Naive B cell (primary cell): ENCODE results near the gene ITPRID2. TPM values are rescaled to one million over a fixed set of nuclear protein-coding genes. Genes with fewer than 3 reads are reported as not detected.
A peak's percentile ranks its signal among the peaks of the same experiment; 100 is the strongest.

Experiments used
- ATAC-seq, 2 donors: fragments of 150-1000 bp; cut with Tn5 transposase; 2 replicates each; pipeline ENCODE4 v1.10.0; 2021; ENCODE audit warnings: low read depth in 2 of 2, mild to moderate bottlenecking in 2 of 2, moderate library complexity in 2 of 2
- DNase-seq: peaks from one replicate; pipeline ENCODE4 v3.0.0; 2022
- H3K27ac Mint-ChIP-seq, 6 donors: one replicate each; pipeline ENCODE4 v1.8.0; 2020 to 2022; ENCODE audit warnings: mild to moderate bottlenecking in 6 of 6, mixed read lengths in 6 of 6, moderate library complexity in 5 of 6, inconsistent platforms in 2 of 6
- H3K27me3 Mint-ChIP-seq, 3 donors: one replicate each; pipeline ENCODE4 v1.8.0; 2021 to 2022; ENCODE audit warnings: mixed read lengths in 3 of 3, mild to moderate bottlenecking in 1 of 3
- H3K36me3 Mint-ChIP-seq, 2 donors: one replicate each; pipeline ENCODE4 v1.8.0; 2020 to 2022; ENCODE audit warnings: mixed read lengths in 2 of 2, inconsistent platforms in 1 of 2, mild to moderate bottlenecking in 1 of 2
- H3K4me1 Mint-ChIP-seq, 3 donors: one replicate each; pipeline ENCODE4 v1.8.0; 2020 to 2022; ENCODE audit warnings: mixed read lengths in 3 of 3, inconsistent platforms in 1 of 3, mild to moderate bottlenecking in 1 of 3, moderate library complexity in 1 of 3
- H3K4me3 Mint-ChIP-seq, 8 donors: one replicate each; pipeline ENCODE4 v1.8.0; 2020 to 2022; ENCODE audit warnings: mild to moderate bottlenecking in 8 of 8, mixed read lengths in 8 of 8, moderate library complexity in 8 of 8, inconsistent platforms in 2 of 8
- H3K9me3 Mint-ChIP-seq, 7 donors: one replicate each; pipeline ENCODE4 v1.8.0; 2020 to 2022; ENCODE audit warnings: mixed read lengths in 7 of 7, mild to moderate bottlenecking in 5 of 7, inconsistent platforms in 2 of 7, moderate library complexity in 1 of 7
- polyA plus RNA-seq, 6 donors: library from polyadenylated mRNA; unstranded; fragments of 300-500 nt; fragmentation: Illumina TruSeq; gene quantifications; one replicate each; pipeline ENCODE4 v1.2.3, GENCODE V29; 2021; ENCODE audit warnings: low read depth in 6 of 6

Gene ITPRID2
- polyA plus RNA-seq, 6 donors from 2014 or later: 3.2 to 5.5 (median 4.4) TPM; not detected in 1

DNA sequence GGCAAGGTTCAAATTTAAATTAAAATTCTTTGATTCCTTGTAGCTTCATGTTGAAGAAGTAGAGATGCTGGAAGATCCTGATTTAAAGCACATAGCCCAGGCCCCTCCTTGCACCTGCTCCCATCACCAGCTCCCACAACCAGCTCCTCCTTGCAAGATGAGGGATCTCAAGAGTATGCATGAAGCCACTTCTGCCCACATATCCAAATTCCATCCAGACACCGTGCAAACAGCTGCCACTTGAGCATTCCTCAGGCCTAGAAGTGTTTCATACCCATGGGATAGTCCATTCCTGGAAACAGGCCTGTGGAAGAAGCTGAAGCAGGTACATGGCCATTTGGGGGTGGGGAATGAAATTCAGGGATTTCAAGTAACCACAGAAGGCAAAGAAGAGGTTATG lies 32.4 kb upstream of the ITPRID2 start:
- no peak for ATAC-seq
- Mint-ChIP-seq H3K36me3 (no peaks in the 10 kb centered on the region), H3K4me1 (no peaks in the 10 kb centered on the region)

DNA sequence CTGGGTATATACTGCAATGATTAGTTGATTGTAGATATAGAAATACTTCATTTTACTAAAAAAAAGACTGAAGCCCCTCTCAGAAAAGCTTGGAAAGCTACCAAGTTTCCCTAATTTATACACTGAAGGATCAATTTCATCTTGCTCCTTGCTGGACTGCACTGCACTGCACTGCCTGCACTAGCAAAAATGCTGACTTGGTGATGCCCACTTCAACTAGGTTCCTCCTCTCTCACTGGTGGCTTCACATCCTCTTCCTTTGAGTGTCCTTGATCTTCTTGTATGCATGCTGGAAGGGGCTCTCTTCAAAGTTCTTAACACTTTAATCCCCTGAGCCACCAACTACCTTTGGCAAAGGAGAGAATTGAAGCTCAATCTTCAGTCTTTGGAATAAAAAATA lies 31.7 kb upstream of the ITPRID2 start:
- H3K27ac Mint-ChIP-seq: no peak overlapping the region
- H3K4me3 Mint-ChIP-seq: no peak overlapping the region
- no peaks in the 10 kb centered on the region for H3K4me1 Mint-ChIP-seq
- ATAC-seq: no peak
- DNase-seq: no peak
- no peaks in the 10 kb centered on the region for H3K9me3 Mint-ChIP-seq
- H3K36me3 Mint-ChIP-seq: no peaks in the 10 kb centered on the region
- H3K27me3 Mint-ChIP-seq: peaks cover 0 to 8% (median 7%) of the 10 kb centered on the region in 3 donors

More for the DNA sequence above, 32.4 kb upstream of the ITPRID2 start:
- Mint-ChIP-seq H3K9me3 (no peaks in the 10 kb centered on the region), H3K27me3 (peaks cover 0 to 2% (median 2%) of the 10 kb centered on the region in 3 donors), H3K27ac (no peak overlapping the region), H3K4me3 (no peak overlapping the region)
- DNase-seq: no peak

DNA sequence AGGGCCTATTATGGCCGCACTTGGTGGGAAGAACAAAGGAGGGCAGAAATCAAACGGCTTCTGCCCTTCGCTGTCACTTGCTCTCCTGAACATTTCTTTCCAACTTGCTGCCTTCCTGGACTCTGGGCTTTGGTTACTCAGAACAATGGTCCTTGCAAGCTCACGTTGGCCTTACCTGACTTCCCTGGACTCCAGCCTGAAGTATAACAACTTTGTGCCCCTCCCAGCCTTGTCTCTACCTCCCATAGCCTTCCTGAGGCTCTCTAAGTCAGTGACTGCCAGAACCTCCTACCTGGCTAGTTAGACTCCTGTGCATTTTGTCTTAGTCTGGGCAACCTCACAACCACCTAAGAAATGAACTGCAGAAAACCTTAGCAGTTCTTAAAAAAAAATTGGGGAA lies 30.2 kb upstream of the ITPRID2 start:
- H3K9me3 Mint-ChIP-seq: no peaks in the 10 kb centered on the region
- no peaks in the 10 kb centered on the region for H3K4me1 Mint-ChIP-seq
- no peak overlapping the region for H3K4me3 Mint-ChIP-seq
- ATAC-seq: no peak
- no peak for DNase-seq
- H3K27ac Mint-ChIP-seq: no peak overlapping the region
- H3K27me3 Mint-ChIP-seq: peaks cover 3 to 13% (median 8%) of the 10 kb centered on the region in 3 donors
- H3K36me3 Mint-ChIP-seq: no peaks in the 10 kb centered on the region

DNA sequence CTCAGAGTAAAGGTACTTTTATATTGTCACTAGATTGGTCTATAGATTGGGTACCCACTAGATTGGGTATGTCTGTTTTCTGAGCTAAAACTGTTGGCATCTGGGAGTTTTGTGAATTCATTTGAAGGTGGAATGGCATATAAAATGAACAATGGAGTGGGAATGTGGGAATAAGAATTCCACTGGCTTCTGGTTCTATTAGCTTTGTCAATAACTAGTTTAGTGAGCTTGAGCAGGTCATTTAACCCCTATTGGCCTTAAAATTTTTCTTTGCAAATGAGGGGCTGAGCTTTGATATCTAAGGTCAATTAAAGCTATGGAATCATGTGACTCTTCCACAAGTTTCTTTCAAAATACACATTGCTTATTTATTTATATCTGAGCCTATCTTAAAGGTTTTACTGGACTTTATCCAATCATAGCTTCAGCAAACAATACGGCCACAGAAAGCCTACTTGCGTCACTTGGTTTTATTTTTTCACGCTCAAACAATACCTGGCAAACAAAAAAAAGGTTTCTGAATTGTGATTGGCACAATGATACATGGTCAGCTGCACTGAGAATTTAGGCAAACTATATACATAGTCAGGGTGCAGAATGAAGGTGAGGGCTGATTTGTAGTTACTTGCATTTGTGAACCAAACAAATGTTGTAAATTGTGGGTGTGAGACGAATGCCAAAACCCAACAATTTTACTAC lies 28.8 kb upstream of the ITPRID2 start:
- ATAC-seq (no peak), DNase-seq (no peak)
- H3K4me1 Mint-ChIP-seq: no peaks in the 10 kb centered on the region
- no peak overlapping the region for H3K27ac Mint-ChIP-seq
- H3K4me3 Mint-ChIP-seq: no peak overlapping the region
- peaks cover 3 to 13% (median 8%) of the 10 kb centered on the region in 3 donors for H3K27me3 Mint-ChIP-seq
- H3K9me3 Mint-ChIP-seq: no peaks in the 10 kb centered on the region
- no peaks in the 10 kb centered on the region for H3K36me3 Mint-ChIP-seq

DNA sequence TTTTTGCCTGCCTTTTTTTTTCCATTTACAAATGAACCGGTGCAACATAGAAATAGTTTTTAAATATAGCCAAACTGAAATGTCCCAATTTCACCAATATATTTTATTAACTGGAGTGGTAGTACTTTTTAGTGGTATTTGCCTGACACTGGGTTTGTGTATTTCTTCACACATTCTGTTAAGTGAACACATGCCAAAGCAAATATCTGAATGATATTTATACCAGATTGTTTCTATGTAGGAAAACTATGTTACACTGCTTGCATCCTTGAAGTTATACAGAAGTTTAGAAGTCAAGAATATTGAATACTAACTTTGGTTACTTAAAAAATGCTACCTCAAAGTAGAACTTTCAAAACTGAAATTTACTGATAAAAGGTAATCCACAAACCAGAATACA lies 19.4 kb upstream of the ITPRID2 start:
- Mint-ChIP-seq H3K9me3 (no peaks in the 10 kb centered on the region), H3K27me3 (no peaks in the 10 kb centered on the region), H3K4me3 (no peak overlapping the region), H3K4me1 (no peaks in the 10 kb centered on the region), H3K36me3 (no peaks in the 10 kb centered on the region), H3K27ac (no peak overlapping the region)
- DNase-seq (no peak), ATAC-seq (no peak)

DNA sequence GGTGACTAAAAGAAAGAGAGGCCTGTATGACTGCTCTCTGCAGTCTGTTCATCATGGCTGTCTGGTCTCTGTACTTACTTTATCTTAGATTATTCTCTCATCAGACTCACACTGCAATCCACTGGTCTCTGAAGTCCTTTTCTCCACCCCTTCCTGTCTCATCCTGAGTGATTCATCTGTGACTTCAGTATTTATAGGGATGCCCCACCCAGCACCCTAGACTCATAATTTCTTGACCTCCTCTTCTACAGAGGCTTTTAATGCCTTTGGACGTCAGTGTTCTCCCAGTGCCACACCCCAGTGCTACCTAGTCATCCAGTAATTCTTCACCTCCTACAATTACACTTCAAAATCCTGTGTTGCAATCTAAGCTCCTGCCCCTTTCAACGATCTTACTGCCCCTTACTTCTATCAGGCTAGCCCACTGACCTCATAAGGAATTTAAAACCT lies 14.9 kb upstream of the ITPRID2 start:
- no peak overlapping the region for H3K27ac Mint-ChIP-seq
- no peaks in the 10 kb centered on the region for H3K36me3 Mint-ChIP-seq
- no peaks in the 10 kb centered on the region for H3K4me1 Mint-ChIP-seq
- no peaks in the 10 kb centered on the region for H3K9me3 Mint-ChIP-seq
- ATAC-seq: no peak
- no peak overlapping the region for H3K4me3 Mint-ChIP-seq
- DNase-seq: no peak
- no peaks in the 10 kb centered on the region for H3K27me3 Mint-ChIP-seq

DNA sequence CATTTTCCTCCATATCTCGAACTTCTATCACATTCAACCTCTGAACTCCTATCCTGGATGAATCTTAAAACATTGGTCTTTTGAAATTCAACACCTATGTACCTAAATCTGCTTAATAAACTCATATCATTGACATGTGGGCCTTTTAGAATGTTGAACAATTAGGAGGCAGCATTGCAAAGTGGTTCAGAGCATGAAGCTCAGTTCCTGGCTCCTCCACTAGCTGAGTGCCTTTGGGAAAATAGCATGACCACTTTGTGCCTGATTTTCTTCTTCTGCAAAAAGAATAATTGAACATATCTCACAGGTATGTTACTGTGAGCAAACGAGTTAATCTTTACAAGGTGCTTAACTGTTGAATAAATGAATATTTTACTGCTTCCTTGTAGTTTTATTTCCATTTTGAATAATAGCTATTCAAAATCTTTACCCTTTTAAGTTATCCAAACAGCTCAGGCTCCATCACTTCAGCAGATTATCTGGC lies 14.3 kb upstream of the ITPRID2 start:
- H3K27ac Mint-ChIP-seq: no peak overlapping the region
- ATAC-seq (no peak), DNase-seq (no peak)
- no peak overlapping the region for H3K4me3 Mint-ChIP-seq
- no peaks in the 10 kb centered on the region for H3K9me3 Mint-ChIP-seq
- no peaks in the 10 kb centered on the region for H3K36me3 Mint-ChIP-seq
- no peaks in the 10 kb centered on the region for H3K4me1 Mint-ChIP-seq
- no peaks in the 10 kb centered on the region for H3K27me3 Mint-ChIP-seq

DNA sequence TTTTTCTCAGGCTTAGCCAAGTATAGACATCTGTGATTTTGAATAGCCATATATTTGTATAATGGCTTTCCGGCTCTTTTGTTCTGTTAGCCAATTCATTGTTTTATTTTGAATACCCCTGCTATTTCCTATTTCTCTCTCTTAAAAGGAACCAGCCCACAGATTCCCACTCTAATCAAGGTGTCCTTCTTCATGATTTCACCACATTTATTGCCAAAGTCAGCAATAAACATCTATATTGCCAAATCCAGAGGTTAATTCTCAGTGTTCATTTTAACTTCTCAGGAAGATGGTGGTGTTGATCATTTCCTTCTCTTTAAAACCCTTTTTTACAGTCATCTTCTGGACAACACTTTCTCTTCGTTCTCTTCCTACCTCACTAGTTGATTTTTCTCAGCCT lies 13.1 kb upstream of the ITPRID2 start:
- no peak for DNase-seq
- Mint-ChIP-seq H3K4me1 (no peaks in the 10 kb centered on the region), H3K27ac (no peak overlapping the region), H3K36me3 (no peaks in the 10 kb centered on the region), H3K4me3 (no peak overlapping the region), H3K9me3 (no peaks in the 10 kb centered on the region), H3K27me3 (peaks cover 0 to 8% (median 5%) of the 10 kb centered on the region in 3 donors)
- ATAC-seq: no peak

DNA sequence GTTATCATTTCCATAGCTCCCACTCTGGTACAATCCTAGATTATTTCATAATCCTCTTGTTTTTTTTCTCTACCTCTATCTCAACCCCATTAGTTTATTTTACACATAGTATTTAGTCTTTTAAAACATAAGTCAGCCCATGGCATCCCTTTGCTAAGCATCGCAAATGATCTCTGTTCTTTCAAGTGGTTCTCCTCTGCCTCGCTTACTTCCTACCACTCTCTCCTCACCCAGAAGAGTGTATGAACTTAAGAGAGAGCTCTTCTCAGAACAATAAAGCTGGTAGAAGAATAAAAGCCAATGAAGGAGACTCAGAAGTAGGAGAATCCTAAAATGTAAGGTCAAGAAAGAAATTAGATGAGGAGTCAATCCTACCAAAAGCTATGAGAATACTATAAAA lies 12.2 kb upstream of the ITPRID2 start:
- H3K9me3 Mint-ChIP-seq: no peaks in the 10 kb centered on the region
- no peak overlapping the region for H3K4me3 Mint-ChIP-seq
- no peaks in the 10 kb centered on the region for H3K4me1 Mint-ChIP-seq
- peaks cover 0 to 8% (median 5%) of the 10 kb centered on the region in 3 donors for H3K27me3 Mint-ChIP-seq
- H3K27ac Mint-ChIP-seq: no peak overlapping the region
- ATAC-seq (no peak), DNase-seq (no peak)
- H3K36me3 Mint-ChIP-seq: no peaks in the 10 kb centered on the region

DNA sequence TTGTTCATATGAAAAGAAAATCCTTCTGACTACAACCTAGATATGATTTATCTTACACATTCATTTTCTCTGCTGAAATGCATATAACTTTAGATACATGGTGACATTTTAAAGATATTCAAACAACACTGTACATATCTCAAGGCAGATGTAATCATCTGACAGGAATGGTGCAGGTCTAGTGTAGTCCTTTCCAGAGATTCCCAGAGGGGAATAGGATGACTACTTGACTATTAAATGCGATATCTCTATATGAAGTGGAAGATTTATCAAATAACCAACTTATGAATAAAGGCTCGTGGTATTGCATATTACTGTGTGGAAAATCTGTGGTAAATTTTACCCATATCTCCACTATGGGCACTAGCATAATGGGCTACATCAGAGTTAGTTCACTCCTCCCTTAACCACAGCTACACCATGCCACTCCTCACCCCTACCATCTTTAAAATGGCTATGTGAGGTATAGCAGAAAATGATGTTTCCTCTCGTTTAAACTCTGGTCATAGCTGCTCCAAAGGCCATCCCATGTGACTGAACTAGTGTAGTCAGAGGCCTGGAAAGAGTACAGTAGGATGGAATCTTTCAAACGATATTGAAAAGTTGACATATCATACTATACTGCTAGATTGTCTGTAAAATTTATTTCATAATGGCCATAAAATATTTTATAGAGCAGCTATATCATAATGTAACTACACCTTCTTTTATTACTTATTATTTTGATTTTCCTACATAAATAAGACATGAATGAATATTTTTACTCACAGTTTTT lies 9.1 kb upstream of the ITPRID2 start:
- Mint-ChIP-seq H3K4me1 (no peaks in the 10 kb centered on the region), H3K4me3 (no peak overlapping the region), H3K27ac (no peak overlapping the region), H3K9me3 (no peaks in the 10 kb centered on the region), H3K36me3 (no peaks in the 10 kb centered on the region), H3K27me3 (peaks cover 0 to 8% (median 5%) of the 10 kb centered on the region in 3 donors)
- ATAC-seq: no peak
- DNase-seq: no peak

DNA sequence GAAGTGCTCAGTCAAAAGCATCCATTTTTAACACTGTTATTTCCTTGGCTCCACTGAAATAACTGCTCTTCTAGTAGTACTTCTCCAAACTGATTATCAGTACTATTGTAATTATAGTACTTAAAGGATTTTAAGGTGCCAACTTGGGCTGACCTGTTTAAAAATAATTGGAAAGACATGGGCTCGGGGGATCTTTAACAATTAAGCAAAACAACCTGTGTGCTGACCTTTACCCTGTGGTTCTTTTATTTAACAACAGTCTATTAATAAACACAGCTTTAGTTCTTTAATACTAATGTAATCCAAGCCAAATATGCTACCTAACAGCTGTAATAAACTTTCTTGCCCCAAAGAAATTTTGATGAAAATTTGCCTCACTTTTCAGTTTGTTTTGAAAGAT lies 6.9 kb upstream of the ITPRID2 start:
- Mint-ChIP-seq H3K27ac (no peak overlapping the region), H3K36me3 (no peaks in the 10 kb centered on the region), H3K27me3 (peaks cover 0 to 10% (median 5%) of the 10 kb centered on the region in 3 donors), H3K9me3 (no peaks in the 10 kb centered on the region), H3K4me3 (no peak overlapping the region), H3K4me1 (no peaks in the 10 kb centered on the region)
- DNase-seq: no peak
- no peak for ATAC-seq

DNA sequence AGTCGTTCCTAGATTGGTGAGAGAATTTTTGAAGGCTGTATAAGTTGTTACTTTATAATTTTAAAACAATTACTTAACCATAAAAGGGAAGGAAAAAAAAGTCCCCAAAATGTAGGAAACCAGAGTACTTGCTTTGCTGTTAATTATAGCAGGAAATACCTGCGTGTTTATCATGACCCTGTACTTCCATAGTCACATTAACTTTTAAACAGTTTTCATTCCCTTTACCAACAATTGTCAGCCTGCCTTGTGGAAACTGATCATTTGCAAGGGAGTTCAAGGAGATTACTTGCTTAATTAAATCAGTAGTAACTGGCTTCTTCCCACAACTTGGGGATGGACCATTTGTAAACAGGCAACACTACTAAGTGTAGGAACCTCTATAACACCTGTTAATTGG lies 6.4 kb upstream of the ITPRID2 start:
- no peaks in the 10 kb centered on the region for H3K9me3 Mint-ChIP-seq
- H3K27ac Mint-ChIP-seq: no peak overlapping the region
- DNase-seq (no peak), ATAC-seq (no peak)
- H3K27me3 Mint-ChIP-seq: peaks cover 0 to 15% (median 5%) of the 10 kb centered on the region in 3 donors
- no peaks in the 10 kb centered on the region for H3K4me1 Mint-ChIP-seq
- no peak overlapping the region for H3K4me3 Mint-ChIP-seq
- H3K36me3 Mint-ChIP-seq: no peaks in the 10 kb centered on the region

DNA sequence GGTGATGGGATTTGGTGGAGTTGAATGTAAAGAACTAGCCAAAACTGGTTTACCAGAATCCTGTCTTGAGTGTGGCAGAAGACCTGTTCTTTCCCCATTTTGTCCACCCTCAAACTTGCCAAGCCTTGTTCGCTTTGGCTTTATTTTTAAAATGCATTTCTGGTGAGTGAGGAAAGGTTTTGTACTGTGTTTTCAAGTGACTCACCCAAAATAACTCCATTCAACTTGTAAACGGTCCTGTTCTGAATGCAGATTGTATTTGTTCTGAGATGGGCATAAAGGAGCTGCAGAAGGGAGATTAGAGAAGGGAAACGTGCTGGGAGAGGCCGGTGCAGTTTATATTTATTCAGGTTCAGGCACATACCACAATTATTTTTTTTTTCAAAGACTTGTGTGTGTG lies 5.3 kb upstream of the ITPRID2 start:
- peaks cover 3 to 6% (median 4%) of the 10 kb centered on the region in 3 donors for H3K4me1 Mint-ChIP-seq
- no peaks in the 10 kb centered on the region for H3K36me3 Mint-ChIP-seq
- no peak overlapping the region for H3K4me3 Mint-ChIP-seq
- DNase-seq (no peak), ATAC-seq (no peak)
- H3K27ac Mint-ChIP-seq: peak overlapping the region in 1 of 6 donors; percentile 25
- peaks cover 0 to 21% (median 5%) of the 10 kb centered on the region in 3 donors for H3K27me3 Mint-ChIP-seq
- no peaks in the 10 kb centered on the region for H3K9me3 Mint-ChIP-seq

DNA sequence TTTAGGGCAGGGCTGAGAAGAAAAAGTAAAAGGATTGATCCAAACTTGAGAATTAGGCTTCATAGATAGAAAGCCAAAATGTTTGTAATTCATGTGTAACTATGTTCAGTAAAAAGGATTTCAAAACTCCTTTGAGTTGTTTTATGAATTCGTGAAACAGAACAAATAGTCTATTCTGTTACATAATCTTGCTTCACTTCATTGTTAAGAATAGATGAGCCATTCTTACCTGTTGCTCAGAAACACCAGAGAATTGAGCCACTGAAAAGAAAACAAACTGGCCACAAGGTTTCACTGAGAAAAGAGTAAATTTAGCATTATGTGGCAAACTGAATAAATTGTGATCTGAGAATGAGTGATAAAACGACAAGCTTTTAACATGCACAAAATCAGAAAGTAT lies 4.5 kb upstream of the ITPRID2 start:
- no peak for DNase-seq
- no peak for ATAC-seq
- Mint-ChIP-seq H3K4me1 (peaks cover 5 to 9% (median 6%) of the 10 kb centered on the region in 3 donors), H3K36me3 (no peaks in the 10 kb centered on the region), H3K27ac (no peak overlapping the region), H3K27me3 (peaks cover 0 to 21% (median 5%) of the 10 kb centered on the region in 3 donors), H3K4me3 (no peak overlapping the region), H3K9me3 (no peaks in the 10 kb centered on the region)
